Measurements from ENCODE around the gene TMPRSS13. TPM values are rescaled to one million over a fixed set of nuclear protein-coding genes. Genes with fewer than 3 reads are reported as not detected.

Gene TMPRSS13
- polyA plus RNA-seq, 1 experiment, result not detected

GRCh38 chr11:117855912-117856651, 73.1 kb downstream of the TMPRSS13 start:
- ChIA-PET POLR2A (no interaction called here), CTCF (interaction anchor here (0.6 to 2.0 kb wide), 3 partner anchors 12 to 199 kb away, joined by 3 to 10 read pairs (median 7); no protein-coding TSS in a partner anchor)
- peaks cover 10% of the 10 kb centered on the region for H3K27me3 ChIP-seq (ENCODE audit: control insufficient read depth, insufficient read depth, low read length)
- H3K9me3 ChIP-seq (ENCODE audit: control insufficient read depth, insufficient read depth, low read length), result no peaks in the 10 kb centered on the region
- no peak overlapping the region for H3K4me3 ChIP-seq (ENCODE audit: low read depth, low read length)
- H3K27ac ChIP-seq (ENCODE audit: low read depth, low read length), result no peak overlapping the region
- no peak for DNase-seq (ENCODE audit: low read depth, low spot score)
- TF ChIP-seq CTCF (IDR thresholded peaks at IDR 0.05; ENCODE audit: low read depth, low read length), result no peak

- Histone ChIP-seq H3K9me3 (ENCODE audit: control insufficient read depth, insufficient read depth, low read length) (no peaks in the 10 kb centered on the region), H3K4me3 (ENCODE audit: low read depth, low read length) (no peak overlapping the region), H3K27me3 (ENCODE audit: control insufficient read depth, insufficient read depth, low read length) (peaks cover 10% of the 10 kb centered on the region), H3K27ac (ENCODE audit: low read depth, low read length) (no peak overlapping the region)
- TF ChIP-seq CTCF (IDR thresholded peaks at IDR 0.05; ENCODE audit: low read depth, low read length), result no peak
- DNase-seq (ENCODE audit: low read depth, low spot score), result no peak
- CTCF ChIA-PET, result interaction anchor here (0.6 to 2.0 kb wide), 5 partner anchors 11 to 200 kb away, joined by 3 to 10 read pairs (median 4); no protein-coding TSS in a partner anchor
- POLR2A ChIA-PET, result no interaction called here
These were observed 73.9 kb downstream of the TMPRSS13 start for GRCh38 chr11:117855186-117855845.

GRCh38 chr11:117852309-117852708, 76.9 kb downstream of the TMPRSS13 start:
- POLR2A ChIA-PET, result no interaction called here
- Histone ChIP-seq H3K27ac (ENCODE audit: low read depth, low read length) (no peak overlapping the region), H3K4me3 (ENCODE audit: low read depth, low read length) (no peak overlapping the region), H3K27me3 (ENCODE audit: control insufficient read depth, insufficient read depth, low read length) (peaks cover 10% of the 10 kb centered on the region), H3K9me3 (ENCODE audit: control insufficient read depth, insufficient read depth, low read length) (no peaks in the 10 kb centered on the region)
- no peak for TF ChIP-seq CTCF (IDR thresholded peaks at IDR 0.05; ENCODE audit: low read depth, low read length)
- CTCF ChIA-PET, result interaction anchor here (2.6 to 3.1 kb wide), 2 partner anchors 9 to 94 kb away, joined by 11 to 18 read pairs; no protein-coding TSS in a partner anchor
- DNase-seq (ENCODE audit: low read depth, low spot score), result no peak

GRCh38 chr11:117851852-117852251, 77.3 kb downstream of the TMPRSS13 start:
- no peak for TF ChIP-seq CTCF (IDR thresholded peaks at IDR 0.05; ENCODE audit: low read depth, low read length)
- Histone ChIP-seq H3K9me3 (ENCODE audit: control insufficient read depth, insufficient read depth, low read length) (no peaks in the 10 kb centered on the region), H3K27me3 (ENCODE audit: control insufficient read depth, insufficient read depth, low read length) (peaks cover 10% of the 10 kb centered on the region), H3K4me3 (ENCODE audit: low read depth, low read length) (no peak overlapping the region), H3K27ac (ENCODE audit: low read depth, low read length) (no peak overlapping the region)
- ChIA-PET CTCF (interaction anchor here (0.6 to 3.1 kb wide), 4 partner anchors 8 to 95 kb away, joined by 3 to 18 read pairs (median 8); no protein-coding TSS in a partner anchor), POLR2A (no interaction called here)
- DNase-seq (ENCODE audit: low read depth, low spot score), result no peak

GRCh38 chr11:117851106-117851505, 78.1 kb downstream of the TMPRSS13 start:
- no peak for DNase-seq (ENCODE audit: low read depth, low spot score)
- no peak for TF ChIP-seq CTCF (IDR thresholded peaks at IDR 0.05; ENCODE audit: low read depth, low read length)
- POLR2A ChIA-PET, result no interaction called here
- H3K9me3 ChIP-seq (ENCODE audit: control insufficient read depth, insufficient read depth, low read length), result no peaks in the 10 kb centered on the region
- no peak overlapping the region for H3K4me3 ChIP-seq (ENCODE audit: low read depth, low read length)
- CTCF ChIA-PET, result interaction anchor here (0.6 to 3.1 kb wide), 4 partner anchors 7 to 96 kb away, joined by 3 to 18 read pairs (median 8); no protein-coding TSS in a partner anchor
- peaks cover 7% of the 10 kb centered on the region for H3K27me3 ChIP-seq (ENCODE audit: control insufficient read depth, insufficient read depth, low read length)
- H3K27ac ChIP-seq (ENCODE audit: low read depth, low read length), result no peak overlapping the region

Measured in AG04450 (cell line).